HG03064 (cell line): ENCODE measurements around the gene PTPRD.

ENCODE experiments used
- ATAC-seq: cut with Tn5 transposase; IDR thresholded peaks from one replicate; pipeline ENCODE4 v1.9.1; 2021; ENCODE audit warnings: low read depth; ENCODE audit not compliant: unreplicated experiment

The PTPRD gene

GRCh38 chr9:10208691-10209069, 404.1 kb downstream of the PTPRD start:
- no peak for ATAC-seq

DNA sequence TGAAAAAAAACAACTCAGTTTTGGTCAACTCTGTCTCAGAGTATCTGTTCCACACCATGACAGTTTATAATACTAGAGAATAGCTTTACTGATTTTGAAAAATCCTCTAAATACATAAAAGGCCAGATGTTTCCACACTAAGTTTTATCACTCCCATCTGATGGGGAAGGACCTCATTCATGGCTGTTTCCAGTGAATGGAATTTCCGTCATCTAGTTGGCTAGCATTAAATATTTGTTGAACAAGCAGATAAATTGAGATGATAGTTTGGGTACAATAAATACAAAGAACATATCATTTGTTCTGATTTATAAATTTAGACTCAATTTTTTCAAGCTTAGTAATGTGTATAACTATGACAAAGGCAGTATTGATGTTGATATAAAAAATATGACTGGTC, 408.5 kb downstream of the PTPRD start:
- ATAC-seq, result no peak

GRCh38 chr9:10173561-10173960, 439.2 kb downstream of the PTPRD start:
- no peak for ATAC-seq

DNA sequence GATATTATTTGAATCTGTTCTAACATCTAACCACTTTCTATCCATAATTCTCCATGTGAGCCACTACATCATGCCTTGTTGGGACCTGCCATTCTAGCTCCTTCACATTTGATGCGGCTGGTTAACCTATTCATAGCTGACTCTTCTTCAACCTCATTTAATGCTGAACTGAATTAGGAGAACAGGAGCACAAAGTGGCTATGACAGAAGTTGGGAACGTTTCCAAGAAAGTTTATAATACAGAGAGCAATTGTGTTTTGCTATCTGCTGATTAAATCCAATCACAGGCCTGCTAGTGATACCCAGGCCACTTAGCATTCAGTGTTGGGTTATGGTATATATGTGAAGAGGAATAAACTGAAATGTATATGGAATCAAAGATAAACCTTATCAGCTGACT, 440.3 kb downstream of the PTPRD start:
- ATAC-seq, result no peak

DNA sequence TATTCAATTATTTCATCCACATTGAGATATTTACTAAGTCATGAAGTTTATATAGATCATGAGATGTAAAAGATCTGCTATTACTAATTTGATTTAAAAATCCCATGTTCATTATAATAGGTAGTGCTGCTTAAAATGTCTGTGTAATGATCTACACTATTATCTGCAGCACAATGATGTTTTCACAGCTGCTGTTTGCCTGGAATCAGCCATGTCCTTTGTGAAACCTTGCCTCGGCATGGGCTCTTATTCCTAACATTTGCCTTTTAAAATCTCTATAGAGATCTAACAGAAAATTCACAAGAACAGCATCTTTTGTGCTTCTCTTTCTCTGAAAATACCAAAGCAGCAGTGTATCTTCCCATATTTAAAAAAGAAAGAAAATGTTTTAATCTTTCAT, 444.6 kb downstream of the PTPRD start:
- ATAC-seq, result no peak

GRCh38 chr9:10148796-10149195, 464.0 kb downstream of the PTPRD start:
- no peak for ATAC-seq

DNA sequence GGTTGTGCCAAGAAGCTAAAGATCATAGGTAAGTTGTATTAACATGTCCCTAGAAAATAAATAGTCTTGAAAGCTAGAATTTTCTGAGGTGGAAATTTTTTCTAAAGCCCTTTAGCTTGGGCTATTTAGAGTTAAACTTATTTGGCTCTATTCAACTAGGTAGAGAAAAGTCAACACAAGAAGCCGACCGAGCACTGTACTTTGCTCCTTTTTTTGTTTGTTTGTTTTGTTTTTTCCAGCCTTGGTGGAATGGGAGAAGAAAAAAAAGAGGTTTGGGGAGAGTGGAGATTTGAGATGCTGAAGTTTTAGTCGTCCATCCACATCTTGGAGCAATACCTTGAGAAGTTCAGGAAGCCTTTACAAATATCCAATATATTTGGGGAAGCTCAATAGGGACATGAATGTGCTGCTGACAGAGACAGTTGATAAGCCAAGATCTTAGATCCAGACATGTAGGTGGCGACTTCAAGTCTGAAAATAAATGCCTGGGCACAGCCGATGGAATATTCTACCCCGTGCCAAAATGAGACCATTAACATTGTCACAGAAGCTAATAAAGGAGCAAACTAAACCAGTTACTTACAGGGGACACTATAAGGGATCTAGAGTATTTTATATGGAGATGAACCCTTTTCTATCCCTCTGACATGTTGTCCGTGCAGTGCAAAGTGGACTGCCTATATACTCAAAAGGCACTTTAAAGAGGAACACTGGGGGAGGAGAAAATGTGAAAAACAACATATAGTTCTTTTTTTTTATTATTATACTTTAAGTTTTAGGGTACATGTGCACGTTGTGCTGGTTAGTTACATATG, 466.1 kb downstream of the PTPRD start:
- no peak for ATAC-seq

DNA sequence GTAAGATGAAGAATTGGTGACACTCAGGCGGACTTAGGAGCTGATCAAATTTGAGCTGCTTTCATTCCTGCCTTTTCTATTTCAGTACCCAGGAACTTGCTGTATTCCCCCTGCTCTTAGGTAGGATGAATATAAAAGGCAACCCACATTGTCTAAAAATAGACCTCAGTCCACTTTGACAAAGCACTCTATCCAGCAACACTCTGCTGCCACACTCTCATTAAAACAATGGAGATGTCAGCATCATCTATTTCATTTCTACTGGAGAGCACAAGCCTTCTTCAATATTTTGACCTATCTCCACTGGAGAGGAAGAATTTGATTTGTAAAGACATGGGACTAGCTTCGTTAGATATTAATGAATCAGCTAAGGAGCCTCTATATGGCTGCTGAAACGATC, 468.4 kb downstream of the PTPRD start:
- no peak for ATAC-seq

- no peak for ATAC-seq
Observed at GRCh38 chr9:10135553-10135952, 477.2 kb downstream of the PTPRD start.

DNA sequence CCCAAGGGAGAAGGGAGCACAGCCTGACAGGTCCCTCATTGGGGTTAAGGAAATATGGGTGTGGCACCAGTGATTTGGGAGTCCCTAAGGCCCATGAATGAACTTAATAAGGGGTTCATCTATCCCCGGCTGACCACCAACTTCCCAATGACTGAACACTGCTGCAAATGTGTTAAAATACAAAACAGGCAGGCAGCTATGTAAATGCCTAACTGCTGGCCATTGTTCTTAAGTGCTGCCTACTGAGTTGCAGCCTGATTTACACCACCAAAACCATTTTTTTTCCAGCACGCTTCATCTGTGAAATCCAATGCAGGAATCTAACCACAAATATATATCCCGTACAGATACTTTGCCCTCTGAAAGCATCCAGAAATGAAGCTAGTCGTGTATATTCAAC, 478.5 kb downstream of the PTPRD start:
- ATAC-seq, result no peak

DNA sequence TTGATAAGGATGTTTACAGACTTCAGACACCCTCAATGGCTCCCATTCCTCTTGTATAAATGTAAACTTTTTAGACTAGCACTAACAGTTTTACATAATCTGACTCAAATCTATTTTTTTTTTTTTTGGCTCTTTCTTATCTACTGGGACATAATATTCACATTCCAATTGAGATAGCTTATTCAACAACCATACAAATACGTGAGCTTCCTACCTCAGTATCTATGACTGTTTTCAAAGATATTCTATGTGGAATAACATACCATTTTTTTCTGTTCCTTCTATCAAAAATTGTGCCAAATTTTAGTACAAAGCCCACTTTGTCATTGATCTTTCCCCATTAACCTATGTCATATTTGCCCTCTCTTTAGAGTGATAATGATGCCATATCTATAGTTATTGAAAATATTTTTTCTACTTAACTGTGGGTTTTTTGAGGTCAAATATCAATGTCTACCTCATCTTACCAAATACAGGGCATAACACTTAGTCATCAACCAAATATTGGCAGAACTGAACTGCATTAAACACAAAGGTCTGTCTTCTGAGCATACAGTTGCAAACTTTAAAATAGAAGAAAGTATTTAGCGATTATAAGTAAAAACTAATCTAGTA, 482.6 kb downstream of the PTPRD start:
- ATAC-seq, result no peak

DNA sequence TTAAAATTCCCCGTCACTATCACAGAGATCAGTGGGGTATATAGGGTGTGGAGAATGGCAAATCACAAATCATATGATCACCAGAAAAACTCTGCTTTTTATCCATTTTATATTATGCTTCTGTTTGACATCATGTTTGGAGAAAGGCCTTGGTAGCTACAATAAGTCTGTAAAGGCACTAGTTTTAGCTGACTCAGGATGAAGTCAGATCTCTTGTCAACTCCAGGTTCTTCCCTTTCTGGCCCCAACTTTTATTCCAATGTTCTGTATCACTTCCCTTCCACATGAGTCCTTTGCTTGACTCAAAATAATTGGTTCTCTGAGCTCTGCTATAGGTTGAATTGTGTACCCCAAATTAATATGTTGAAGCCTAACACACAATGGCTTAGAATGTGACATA, 484.9 kb downstream of the PTPRD start:
- ATAC-seq, result no peak

DNA sequence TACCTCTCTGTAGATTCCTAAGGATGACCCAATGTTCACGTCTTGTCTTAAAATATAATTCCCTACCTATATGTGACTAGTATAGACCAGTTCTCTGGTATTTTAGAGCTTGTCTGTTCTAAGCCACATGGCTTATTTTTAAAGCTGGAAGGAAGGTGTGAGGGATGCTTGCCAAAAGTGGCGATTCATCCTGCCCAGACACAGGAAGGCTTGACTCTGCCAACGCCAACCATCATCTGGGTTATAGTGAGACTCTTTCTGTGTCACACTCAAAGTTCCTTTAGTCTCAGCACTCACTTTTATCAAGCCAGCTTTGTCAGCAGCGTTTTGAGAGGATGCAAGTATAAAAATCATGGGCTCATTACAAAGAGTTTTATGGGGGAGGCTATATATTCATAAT, 500.0 kb downstream of the PTPRD start:
- no peak for ATAC-seq

DNA sequence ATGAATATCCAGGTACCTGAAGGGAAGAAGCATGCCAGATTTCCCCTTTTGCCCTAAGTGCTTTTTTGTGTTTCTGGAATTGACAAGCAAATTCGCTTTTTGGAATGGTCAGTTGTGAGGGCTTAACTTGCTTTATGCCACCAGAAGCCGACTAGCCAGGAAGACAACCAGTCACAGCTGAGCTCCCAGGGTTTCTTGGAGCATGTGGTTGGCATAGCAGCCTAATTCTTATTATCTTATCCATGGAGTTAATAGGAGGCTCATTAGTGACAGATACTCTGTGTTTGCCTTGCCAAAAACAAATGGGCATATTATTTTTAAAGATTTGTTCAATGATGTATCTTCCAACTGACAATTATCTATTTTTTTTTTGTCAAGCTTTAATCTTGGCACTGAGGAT, 500.7 kb downstream of the PTPRD start:
- no peak for ATAC-seq

DNA sequence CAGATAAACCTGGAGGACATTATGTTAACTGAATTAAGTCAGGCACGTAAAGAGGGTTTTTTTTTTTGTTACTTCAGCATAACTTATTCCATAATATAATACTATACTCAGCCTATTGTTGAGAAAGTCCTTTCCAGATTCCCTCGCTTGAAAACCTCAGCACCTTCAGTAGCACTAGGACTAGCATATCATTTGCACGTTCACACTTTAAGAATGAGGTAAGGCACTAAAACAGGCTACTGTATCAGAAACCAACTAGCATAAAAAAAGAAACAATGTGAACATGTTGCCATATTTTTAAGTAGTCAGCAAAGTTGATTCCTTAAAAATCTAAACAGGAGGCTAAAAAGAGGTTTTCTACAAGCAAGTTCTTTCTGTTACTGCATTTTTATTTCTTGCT, 504.0 kb downstream of the PTPRD start:
- no peak for ATAC-seq

DNA sequence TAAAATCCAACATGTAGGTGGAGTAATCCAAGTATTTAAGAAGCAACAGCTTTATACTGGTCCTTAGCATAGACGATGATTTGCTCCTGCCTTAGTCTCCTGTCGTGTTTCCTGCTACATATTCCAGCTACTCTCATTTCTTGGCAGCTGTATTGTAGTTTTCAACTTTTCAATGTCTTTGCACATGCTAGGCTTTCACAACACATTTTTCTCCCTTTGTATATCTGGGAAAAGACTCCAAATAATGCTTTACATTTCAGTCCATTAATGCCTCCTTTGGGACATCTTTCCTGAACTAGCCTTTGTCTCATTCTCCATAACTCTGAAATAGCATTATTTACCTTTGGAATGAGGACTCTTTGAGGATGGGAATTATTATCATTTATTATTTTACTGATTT, 508.0 kb downstream of the PTPRD start:
- ATAC-seq, result no peak

GRCh38 chr9:10095208-10095607, 517.6 kb downstream of the PTPRD start:
- no peak for ATAC-seq

- ATAC-seq, result no peak
Observed at GRCh38 chr9:10094563-10094962, 518.2 kb downstream of the PTPRD start.

- no peak for ATAC-seq
Observed at GRCh38 chr9:10080012-10080411, 532.8 kb downstream of the PTPRD start.

- no peak for ATAC-seq
Observed at GRCh38 chr9:10079284-10079964, 533.4 kb downstream of the PTPRD start.

DNA sequence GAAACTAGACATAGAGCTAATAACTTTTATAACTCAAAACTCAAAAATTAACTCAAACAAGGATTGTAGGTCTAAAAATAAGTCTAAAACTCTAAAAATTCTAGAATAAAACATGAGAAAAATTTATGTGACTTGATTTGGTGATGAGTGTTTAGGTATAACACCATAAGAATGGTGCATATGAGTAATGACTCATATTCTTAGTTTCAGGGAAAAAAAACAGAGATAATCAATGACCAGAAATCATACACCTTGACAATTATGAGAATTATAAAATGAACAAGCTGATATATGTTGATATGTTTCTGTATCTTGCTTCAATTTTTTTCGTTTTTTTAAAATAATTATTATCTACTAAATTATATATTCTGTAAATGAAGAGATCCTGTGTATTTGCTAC, 541.2 kb downstream of the PTPRD start:
- ATAC-seq, result no peak
